CD4-positive, alpha-beta T cell (primary cell): ENCODE measurements around the gene IL17REL. TPM values are rescaled to one million over a fixed set of nuclear protein-coding genes. Genes with fewer than 3 reads are reported as not detected.

Experiments
- ATAC-seq: fragments of 200-7000 bp; cut with Tn5 transposase; one replicate; pipeline ENCODE4 v1.10.0; 2022; ENCODE audit warnings: mild to moderate bottlenecking; ENCODE audit not compliant: poor library complexity
- CTCF ChIA-PET: fragments of 350-600 bp; sonication (Branson Sonifier 250); formaldehyde crosslinking; loops from one replicate; lab custom pipeline; 2021; ENCODE audit warnings: antibody characterized with exemption, inconsistent platforms; lab: Charles Lee
- POLR2A ChIA-PET: fragments of 350-600 bp; sonication (Branson Sonifier 250); formaldehyde crosslinking; loops from one replicate; lab custom pipeline; 2021; ENCODE audit warnings: antibody characterized with exemption, inconsistent platforms; lab: Charles Lee
- DNase-seq, 14 experiments: peaks; one replicate each; pipeline ENCODE4 v3.0.0-alpha.2; 2013 to 2020; ENCODE audit warnings: mixed read lengths in 2 of 14
- H3K27ac ChIP-seq, 2 donors: one replicate each; pipeline versions ENCODE4 v1.5.1 to v1.7.0; 2013; ENCODE audit warnings: low read length in 2 of 2, low read depth in 1 of 2, mild to moderate bottlenecking in 1 of 2
- H3K27me3 ChIP-seq, 2 experiments: 1 replicate in 1 of 2; 2 replicates in 1 of 2; pipeline versions ENCODE4 v1.6.1 to v1.7.0; 2013; ENCODE audit warnings: low read length in 2 of 2, control low read depth in 1 of 2, mild to moderate bottlenecking in 1 of 2, moderate library complexity in 1 of 2; ENCODE audit not compliant: insufficient read depth in 2 of 2, control insufficient read depth in 1 of 2
- H3K36me3 ChIP-seq: one replicate; pipeline ENCODE4 v1.6.1; 2013; ENCODE audit warnings: low read length, control low read depth; ENCODE audit not compliant: insufficient read depth
- H3K4me1 ChIP-seq: one replicate; pipeline ENCODE4 v1.6.1; 2013; ENCODE audit warnings: low read length, control low read depth; ENCODE audit not compliant: insufficient read depth
- H3K4me3 ChIP-seq: one replicate; pipeline ENCODE4 v1.5.1; 2013; ENCODE audit warnings: mild to moderate bottlenecking, low read length, moderate library complexity
- H3K9me3 ChIP-seq, 2 experiments: 1 replicate in 1 of 2; 2 replicates in 1 of 2; pipeline versions ENCODE4 v1.6.1 to v1.7.0; 2013; ENCODE audit warnings: low read length in 2 of 2, mild to moderate bottlenecking in 2 of 2, control low read depth in 1 of 2, moderate library complexity in 1 of 2; ENCODE audit not compliant: control insufficient read depth in 1 of 2, insufficient read depth in 1 of 2
- H3K27ac Mint-ChIP-seq: one replicate; pipeline ENCODE4 v1.8.0; 2020; ENCODE audit warnings: mixed read lengths
- H3K27me3 Mint-ChIP-seq: one replicate; pipeline ENCODE4 v1.8.0; 2021; ENCODE audit warnings: mixed read lengths
- H3K36me3 Mint-ChIP-seq: one replicate; pipeline ENCODE4 v1.8.0; 2021; ENCODE audit warnings: low read depth, mixed read lengths
- H3K4me1 Mint-ChIP-seq: one replicate; pipeline ENCODE4 v1.8.0; 2021; ENCODE audit warnings: low read depth, mixed read lengths
- H3K4me3 Mint-ChIP-seq: one replicate; pipeline ENCODE4 v1.8.0; 2020; ENCODE audit warnings: mild to moderate bottlenecking, mixed read lengths
- H3K9me3 Mint-ChIP-seq: one replicate; pipeline ENCODE4 v1.8.0; 2020; ENCODE audit warnings: mixed read lengths
- intact Hi-C, 2 experiments: fragments of 100-400 bp; cut with DNase I in 1 of 2; cut with micrococcal nuclease in 1 of 2; formaldehyde crosslinking; loops; one replicate each; pipeline versions ENCODE4 v1.15.1 to v1.9.0; 2023 to 2025; cut with DNase I, micrococcal nuclease
- total RNA-seq, 174 experiments: library from RNA in 2 of 174; stranded (reverse) in 2 of 174; gene quantifications; one replicate each; pipeline ENCODE4 v1.2.3 and lab custom pipeline; 2021 to 2026
- TF ChIP-seq, protein P1 (sequence below): fragments of 200-600 bp; IDR thresholded peaks from one replicate; pipeline ENCODE4 v1.8.0; 2022; ENCODE audit warnings: antibody characterized with exemption, mild to moderate bottlenecking

Gene IL17REL
- total RNA-seq, 2 experiments from 2014 or later: not detected

DNA sequence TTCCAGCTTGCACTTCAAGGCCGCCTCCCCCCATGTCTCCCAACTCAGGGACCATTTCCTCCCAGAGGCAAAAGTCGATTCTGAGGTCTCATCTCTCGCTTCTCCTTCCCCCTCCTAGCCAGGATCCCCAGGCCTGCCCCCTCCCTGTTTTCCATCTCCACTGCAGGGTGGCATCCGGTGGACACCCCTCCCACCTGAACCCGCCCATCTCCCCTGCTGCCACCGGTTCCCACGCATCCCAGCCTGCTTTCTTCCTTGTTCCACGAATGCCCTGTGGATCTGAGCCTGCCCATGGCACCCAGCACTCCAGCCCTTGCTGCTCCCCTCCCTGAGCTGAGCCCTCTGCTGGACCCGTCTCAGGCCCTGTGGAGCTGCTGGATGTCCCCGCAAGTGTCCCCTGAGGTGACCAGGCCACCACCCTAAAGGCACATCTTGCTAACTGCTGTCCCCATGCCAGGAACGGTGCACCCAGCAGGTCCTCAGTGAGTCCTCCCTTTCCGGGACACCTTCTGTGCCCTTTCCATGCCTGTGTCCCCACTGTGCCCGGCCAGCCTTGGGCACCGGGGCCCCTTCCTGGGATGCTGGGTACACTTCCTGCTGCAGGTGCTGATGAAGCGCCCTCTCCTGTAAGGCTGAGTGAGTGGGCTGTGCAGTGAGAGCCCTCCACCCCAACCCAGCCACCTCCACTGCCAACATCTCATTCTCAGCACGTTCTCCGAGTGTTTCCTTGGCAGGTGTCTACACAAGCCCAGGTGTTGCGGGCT, 936 bp downstream of the IL17REL start:
- CTCF ChIA-PET: interaction anchor here (1.0 to 1.2 kb wide), 2 partner anchors 19 to 81 kb away, joined by 3 read pairs; no protein-coding TSS in a partner anchor
- H3K27me3 ChIP-seq: peaks cover 16 to 26% of the 10 kb centered on the region in 2 experiments
- no peak overlapping the region for H3K27ac Mint-ChIP-seq
- intact Hi-C loops: no loop called here
- H3K27ac ChIP-seq: no peak overlapping the region
- POLR2A ChIA-PET: no interaction called here
- H3K4me1 ChIP-seq: peaks cover 55% of the 10 kb centered on the region
- H3K9me3 Mint-ChIP-seq: no peaks in the 10 kb centered on the region
- H3K36me3 ChIP-seq: no peaks in the 10 kb centered on the region
- ATAC-seq (no peak), DNase-seq (peak in 2 of 14 experiments; percentile 23 to 31)
- peaks cover 26% of the 10 kb centered on the region for H3K27me3 Mint-ChIP-seq
- TF ChIP-seq, protein P1, sequence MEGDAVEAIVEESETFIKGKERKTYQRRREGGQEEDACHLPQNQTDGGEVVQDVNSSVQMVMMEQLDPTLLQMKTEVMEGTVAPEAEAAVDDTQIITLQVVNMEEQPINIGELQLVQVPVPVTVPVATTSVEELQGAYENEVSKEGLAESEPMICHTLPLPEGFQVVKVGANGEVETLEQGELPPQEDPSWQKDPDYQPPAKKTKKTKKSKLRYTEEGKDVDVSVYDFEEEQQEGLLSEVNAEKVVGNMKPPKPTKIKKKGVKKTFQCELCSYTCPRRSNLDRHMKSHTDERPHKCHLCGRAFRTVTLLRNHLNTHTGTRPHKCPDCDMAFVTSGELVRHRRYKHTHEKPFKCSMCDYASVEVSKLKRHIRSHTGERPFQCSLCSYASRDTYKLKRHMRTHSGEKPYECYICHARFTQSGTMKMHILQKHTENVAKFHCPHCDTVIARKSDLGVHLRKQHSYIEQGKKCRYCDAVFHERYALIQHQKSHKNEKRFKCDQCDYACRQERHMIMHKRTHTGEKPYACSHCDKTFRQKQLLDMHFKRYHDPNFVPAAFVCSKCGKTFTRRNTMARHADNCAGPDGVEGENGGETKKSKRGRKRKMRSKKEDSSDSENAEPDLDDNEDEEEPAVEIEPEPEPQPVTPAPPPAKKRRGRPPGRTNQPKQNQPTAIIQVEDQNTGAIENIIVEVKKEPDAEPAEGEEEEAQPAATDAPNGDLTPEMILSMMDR: no peak
- H3K4me3 ChIP-seq: no peak overlapping the region
- H3K4me3 Mint-ChIP-seq: peak overlapping the region; percentile 51
- H3K9me3 ChIP-seq: peaks cover 0 to 11% of the 10 kb centered on the region in 2 experiments
- H3K4me1 Mint-ChIP-seq: peaks cover 10% of the 10 kb centered on the region
- no peaks in the 10 kb centered on the region for H3K36me3 Mint-ChIP-seq

DNA sequence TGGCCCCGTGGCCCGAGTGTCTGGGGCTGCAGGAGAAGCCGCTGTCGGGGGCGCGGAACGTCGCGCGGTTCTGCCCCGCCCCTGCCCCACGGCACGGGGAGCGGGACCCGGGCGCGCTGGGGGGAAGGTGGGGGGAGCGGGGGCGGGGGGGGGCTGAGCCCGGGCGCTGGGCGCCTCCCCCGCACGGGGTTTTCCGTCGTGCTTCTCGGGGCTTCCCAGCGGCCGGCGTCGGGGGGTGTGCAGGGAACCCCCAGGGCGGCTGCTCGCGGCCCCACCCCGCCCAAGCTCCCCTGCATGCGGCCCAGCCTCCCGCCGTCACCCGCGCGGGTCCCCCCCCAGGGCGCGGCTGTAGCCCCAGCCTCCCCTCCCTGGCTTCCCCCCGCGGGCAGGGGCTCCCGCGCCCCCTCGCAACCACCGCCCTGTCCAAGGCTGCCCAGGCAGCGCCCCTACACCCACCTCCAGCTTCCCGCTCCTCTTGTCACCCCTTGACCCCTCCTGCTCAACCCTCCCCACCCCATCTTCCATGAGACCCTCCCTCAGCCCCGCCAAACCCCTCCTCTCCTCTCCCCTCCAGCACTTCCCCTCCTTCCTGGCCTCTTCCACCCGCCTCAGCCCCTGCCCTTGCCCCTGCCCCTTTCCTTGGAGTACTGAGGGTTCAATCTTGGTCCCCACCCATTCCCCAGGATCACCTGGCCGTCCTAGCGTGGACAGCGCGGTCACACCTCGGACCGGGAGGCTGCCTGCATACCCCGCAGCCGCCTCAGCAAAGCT, 1.7 kb downstream of the IL17REL start:
- H3K9me3 Mint-ChIP-seq: no peaks in the 10 kb centered on the region
- H3K9me3 ChIP-seq: peaks cover 0 to 11% of the 10 kb centered on the region in 2 experiments
- H3K27me3 Mint-ChIP-seq: peaks cover 26% of the 10 kb centered on the region
- intact Hi-C loops: no loop called here
- peaks cover 48% of the 10 kb centered on the region for H3K4me1 ChIP-seq
- H3K4me1 Mint-ChIP-seq: peaks cover 10% of the 10 kb centered on the region
- DNase-seq: peak in 9 of 14 experiments; percentile 32 to 92 (median 43)
- POLR2A ChIA-PET: no interaction called here
- no peak overlapping the region for H3K27ac Mint-ChIP-seq
- CTCF ChIA-PET: interaction anchor here (1.0 to 1.2 kb wide), 2 partner anchors 20 to 80 kb away, joined by 3 read pairs; no protein-coding TSS in a partner anchor
- H3K4me3 Mint-ChIP-seq: peak overlapping the region; percentile 51
- peak overlapping the region; percentile 10 for H3K4me3 ChIP-seq
- ATAC-seq: peak; percentile 75
- peaks cover 16 to 26% of the 10 kb centered on the region in 2 experiments for H3K27me3 ChIP-seq
- no peaks in the 10 kb centered on the region for H3K36me3 ChIP-seq
- no peak overlapping the region for H3K27ac ChIP-seq
- TF ChIP-seq, protein P1: no peak
- H3K36me3 Mint-ChIP-seq: no peaks in the 10 kb centered on the region

DNA sequence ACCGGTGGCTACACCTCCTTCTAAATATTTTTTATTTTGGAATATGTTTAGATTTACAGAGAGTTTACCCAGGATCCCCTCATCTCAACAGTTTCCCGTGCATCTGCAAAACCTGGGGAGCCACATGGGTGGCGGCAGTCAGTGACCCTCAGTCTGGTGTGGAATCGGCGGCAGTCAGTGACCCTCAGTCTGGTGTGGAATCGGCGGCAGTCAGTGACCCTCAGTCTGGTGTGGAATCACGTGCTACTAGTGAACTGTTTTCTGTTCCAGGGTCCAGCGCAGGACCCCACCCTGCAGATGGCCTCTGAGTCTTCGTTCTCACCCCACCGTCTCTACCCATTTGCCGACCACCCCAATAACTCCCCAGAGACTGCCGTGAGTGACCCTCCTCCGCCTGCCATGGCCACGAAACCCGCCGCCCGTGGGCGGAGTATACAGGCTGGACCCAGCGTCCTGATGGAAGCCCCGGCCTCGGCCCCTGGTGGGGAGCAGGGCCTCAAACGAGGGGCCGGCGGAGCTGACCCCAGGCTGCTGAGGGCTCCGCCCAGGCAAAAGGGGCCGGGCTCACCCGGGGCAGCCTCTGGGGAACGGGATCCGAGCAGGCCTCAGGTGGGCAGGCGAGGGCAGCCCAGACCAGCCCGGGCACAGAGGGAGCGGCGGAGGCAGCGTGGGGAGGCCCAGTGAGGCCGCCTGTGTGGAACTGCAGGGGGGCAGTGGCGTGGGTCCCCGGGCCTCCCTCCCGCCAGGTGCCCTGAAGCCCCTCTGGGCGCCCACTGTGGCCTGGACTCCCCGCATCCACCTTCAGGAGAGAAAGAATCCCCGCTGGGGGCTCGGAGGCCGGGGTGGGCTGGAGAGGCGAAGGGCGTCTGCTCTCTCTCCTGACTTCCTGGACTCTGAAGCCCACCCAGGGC, 2.5 kb downstream of the IL17REL start:
- peak in 1 of 14 experiments; percentile 30 for DNase-seq
- POLR2A ChIA-PET: no interaction called here
- Mint-ChIP-seq H3K9me3 (no peaks in the 10 kb centered on the region), H3K27ac (no peak overlapping the region), H3K36me3 (no peaks in the 10 kb centered on the region), H3K4me1 (peaks cover 10% of the 10 kb centered on the region), H3K27me3 (peaks cover 26% of the 10 kb centered on the region), H3K4me3 (no peak overlapping the region)
- ATAC-seq: no peak
- peaks cover 16 to 26% of the 10 kb centered on the region in 2 experiments for H3K27me3 ChIP-seq
- no peaks in the 10 kb centered on the region for H3K36me3 ChIP-seq
- TF ChIP-seq, protein P1: no peak
- no peak overlapping the region for H3K27ac ChIP-seq
- intact Hi-C loops: no loop called here
- peaks cover 0 to 11% of the 10 kb centered on the region in 2 experiments for H3K9me3 ChIP-seq
- peaks cover 42% of the 10 kb centered on the region for H3K4me1 ChIP-seq
- CTCF ChIA-PET: interaction anchor here (1.0 to 1.2 kb wide), 2 partner anchors 20 to 79 kb away, joined by 3 read pairs; no protein-coding TSS in a partner anchor
- peak overlapping the region; percentile 10 for H3K4me3 ChIP-seq
